HG03571 (cell line): ENCODE data around the gene PADI2.

Source experiments
- ATAC-seq: cut with Tn5 transposase; IDR thresholded peaks from one replicate; pipeline ENCODE4 v1.9.1; 2021; ENCODE audit not compliant: unreplicated experiment

PADI2 gene

DNA sequence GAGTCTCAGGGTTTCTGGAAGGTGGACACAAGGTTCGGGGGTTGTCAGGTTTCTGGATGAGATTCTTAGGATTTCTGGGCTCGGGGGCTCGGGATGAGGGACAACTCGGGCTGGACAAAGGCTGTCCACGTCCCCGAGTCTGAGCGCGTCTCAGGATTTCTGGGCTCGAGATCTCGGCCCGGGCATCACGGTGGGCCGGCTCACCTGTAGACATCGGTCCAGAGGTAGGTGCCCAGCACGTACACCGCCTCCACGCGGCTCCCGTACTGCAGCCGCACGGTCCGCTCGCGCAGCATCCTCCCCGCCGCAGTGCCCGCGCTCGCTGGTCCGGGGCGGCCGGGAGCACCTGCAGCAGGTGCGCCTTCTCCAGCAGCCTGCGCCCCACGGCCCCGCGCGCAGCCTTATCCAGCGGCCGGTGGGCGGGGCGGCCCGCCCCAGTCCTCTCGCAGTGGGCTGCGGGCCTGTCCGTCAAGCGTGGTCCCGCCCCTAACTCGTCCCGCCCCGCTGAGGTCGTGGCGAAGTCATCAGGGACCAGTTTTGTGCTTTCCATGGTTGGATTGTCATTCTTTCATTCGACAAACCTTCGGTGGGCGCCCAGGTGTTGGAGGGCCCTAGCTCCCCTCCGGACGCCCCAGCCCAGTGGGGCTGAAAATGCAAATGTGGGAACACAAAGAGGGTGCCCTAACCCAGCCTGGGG lies at the start of gene PADI2:
PADI2 (minus strand) TSS at position 376 of the 697 bp plus-strand sequence; CDS start at position 296, 80 bp downstream.
- peak; percentile 54 for ATAC-seq

DNA sequence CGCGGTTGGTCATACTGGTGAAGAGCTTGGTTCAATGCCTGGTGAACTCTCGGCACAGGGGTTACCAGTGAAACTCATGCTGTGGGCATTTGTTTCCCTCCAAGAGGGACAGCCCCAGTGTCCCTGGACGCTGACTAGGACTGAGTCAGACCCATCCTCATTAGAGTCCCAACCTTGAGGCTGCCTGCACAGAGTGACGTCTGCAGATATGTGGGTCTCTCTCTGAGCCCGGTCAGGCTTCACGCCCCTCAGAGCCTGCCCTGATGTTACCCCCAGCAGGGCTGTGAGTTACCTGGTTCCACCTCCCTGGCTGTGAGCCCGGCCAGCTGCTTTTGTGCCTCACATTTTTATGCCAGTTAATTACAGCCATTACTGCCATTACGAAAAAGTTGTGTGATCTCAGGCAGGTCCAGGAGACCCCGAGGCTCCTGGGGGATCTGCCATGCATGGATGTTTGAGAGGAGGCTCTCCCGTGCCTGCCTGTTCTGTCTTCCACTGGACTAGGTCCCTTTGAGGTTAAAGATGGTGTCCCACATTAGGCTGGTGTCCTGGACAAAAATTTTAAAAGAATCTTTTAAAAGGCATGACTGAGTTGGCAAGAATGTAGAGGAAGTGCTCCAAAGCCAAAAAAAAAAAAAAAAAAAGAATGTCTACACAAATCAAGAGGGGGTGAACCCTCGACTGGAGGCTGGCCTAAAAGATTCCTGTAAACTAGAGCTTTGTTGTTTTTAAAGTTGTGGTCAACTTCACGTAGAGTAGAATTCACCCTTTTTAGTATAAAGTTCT lies 49.0 kb upstream of the PADI2 start:
- no peak for ATAC-seq

DNA sequence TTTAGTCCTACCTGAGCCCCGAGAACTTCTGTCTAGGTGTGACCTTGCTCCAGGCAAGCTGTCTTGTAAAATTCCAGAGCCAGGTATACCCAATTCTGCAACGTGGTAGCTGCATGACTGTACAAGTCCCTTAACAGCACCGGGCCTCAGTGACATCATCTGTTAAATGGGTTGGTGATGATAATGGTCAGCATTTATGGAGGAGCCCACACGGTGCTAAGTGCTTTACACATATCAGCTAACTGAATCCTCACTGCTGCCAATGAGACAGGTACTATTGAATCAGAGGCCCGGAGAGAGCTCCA lies 48.5 kb upstream of the PADI2 start:
- ATAC-seq = no peak

DNA sequence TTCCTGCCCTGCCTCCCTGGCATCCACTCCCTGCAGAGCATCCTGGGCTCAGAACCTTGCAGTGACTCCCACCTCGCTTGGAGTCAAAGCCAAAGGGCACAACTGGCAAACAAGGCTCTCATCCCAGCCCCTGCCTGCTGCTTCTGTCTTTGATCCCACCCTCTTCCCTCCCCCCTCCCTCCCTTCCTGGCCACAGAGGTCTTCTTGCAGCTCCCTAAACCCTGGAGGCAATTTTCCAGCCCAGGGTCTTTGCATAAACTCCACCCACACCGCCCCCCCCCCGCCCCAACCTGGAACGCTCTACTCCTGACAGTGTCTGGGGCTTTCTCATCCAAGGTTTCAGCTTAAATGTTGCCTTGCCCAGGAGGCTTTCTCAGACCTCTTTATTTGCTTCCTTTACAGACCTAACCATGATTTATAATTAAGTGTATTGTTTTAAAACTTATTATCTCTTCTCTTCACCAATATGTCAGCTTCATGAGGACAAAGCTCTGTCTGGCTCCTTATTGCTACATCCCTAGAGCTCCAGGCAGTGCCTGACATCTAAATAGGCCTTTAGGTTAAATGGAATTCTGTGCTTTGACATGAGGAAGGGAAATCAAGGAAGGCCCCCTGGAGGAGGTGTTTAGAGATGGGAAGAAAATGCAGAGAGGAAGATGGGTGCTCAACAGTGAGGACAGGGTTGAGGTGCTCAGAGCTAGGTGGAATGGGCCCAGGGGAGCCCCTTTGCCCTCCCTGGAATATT lies 48.0 kb upstream of the PADI2 start:
- ATAC-seq = no peak

DNA sequence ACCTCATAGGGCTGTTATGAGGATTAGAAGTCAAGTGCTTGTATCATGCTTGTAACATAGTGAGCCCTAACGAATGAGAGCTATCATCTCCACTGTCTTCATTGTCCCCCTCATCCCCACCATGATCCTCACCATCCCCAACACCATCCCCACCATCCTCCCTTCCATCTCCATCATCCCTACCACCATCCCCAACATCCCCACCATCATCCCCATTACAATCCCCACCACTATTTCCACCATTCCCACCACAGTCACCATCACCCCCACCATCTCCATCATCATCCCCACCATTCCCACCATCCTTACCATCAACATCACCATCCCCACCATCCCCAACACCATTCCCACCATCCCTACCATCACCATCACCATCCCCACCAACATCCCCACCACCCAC lies 46.6 kb upstream of the PADI2 start:
- ATAC-seq = no peak

DNA sequence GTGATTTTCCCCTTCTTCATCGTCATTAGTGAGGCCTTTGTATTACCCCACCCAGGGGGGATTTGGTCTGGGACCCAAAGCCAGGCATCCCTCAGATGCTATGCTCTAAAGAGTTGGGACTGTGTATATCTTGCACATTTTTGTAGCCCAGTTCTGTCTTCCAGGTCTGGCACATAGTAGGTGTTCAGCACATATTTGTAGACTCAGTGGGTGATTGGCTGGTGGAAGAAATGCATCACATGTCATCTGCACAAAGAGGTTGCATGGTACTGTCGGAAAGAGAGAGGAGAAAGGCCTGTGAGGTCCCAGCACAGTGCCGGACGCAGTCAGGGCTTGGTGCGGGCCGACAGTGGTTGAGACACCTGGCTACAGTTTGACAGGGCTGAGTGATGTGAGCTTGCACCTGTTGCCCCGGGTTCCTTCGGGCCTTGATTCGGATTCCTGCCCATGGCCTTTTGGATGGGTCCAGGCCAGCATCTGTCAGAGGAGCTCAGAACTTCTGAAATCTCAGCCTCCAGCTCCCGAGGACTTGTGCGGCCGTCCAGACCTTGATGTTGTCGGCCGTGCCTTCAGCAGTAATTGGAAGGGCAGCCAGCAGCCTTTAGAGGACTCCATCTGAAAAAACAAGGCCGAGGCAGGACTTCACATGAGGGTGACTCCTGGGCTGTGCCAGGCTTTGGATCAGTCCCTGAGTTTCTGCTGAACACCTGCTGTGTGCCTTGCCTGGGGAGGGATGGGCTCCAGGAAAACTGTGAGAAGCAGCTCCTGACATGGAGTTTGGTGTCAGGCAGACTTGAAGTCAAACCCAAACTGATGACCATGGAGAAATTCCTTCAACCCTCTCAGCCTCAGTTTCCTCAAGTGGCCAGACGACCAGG lies 44.8 kb upstream of the PADI2 start:
- no peak for ATAC-seq

DNA sequence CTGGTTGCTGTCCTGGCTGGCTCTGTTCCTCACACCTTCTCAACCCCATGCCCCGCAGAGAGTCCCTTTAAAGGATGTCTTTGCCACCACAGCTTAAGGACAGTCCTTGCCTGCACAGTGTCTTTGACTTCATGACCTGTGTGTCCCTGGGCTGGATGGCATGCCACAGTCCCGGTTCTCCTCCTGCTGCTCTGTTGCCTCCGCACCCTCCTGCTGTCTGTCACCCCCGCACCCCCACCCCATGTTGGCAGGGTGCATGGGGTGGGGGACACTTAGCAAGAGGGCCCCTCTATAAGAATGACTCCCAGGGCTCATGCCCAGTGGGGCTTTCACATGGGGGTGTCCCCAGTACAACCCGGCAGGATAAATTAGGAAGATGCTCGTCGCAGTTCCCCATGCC lies 44.1 kb upstream of the PADI2 start:
- ATAC-seq = no peak

DNA sequence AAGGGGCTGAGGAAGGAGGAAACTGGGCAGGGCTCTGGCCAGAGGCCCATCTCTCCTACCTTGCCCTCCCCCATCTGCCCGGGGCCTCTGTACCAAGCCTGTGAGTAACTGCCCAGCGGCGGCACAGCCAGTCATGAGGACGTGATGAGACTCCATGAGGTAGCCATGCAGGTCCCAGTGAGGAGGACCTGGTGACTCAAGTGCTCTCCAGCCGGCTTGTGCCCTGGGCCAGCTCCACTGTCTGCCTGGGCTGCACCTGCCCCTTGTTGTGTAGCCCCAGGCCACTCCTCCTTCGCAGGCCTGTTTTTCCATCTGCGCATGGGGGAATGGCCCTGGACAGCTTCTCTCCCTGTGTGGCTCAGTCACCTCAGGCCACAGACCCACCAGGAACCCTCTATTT lies 43.7 kb upstream of the PADI2 start:
- no peak for ATAC-seq

DNA sequence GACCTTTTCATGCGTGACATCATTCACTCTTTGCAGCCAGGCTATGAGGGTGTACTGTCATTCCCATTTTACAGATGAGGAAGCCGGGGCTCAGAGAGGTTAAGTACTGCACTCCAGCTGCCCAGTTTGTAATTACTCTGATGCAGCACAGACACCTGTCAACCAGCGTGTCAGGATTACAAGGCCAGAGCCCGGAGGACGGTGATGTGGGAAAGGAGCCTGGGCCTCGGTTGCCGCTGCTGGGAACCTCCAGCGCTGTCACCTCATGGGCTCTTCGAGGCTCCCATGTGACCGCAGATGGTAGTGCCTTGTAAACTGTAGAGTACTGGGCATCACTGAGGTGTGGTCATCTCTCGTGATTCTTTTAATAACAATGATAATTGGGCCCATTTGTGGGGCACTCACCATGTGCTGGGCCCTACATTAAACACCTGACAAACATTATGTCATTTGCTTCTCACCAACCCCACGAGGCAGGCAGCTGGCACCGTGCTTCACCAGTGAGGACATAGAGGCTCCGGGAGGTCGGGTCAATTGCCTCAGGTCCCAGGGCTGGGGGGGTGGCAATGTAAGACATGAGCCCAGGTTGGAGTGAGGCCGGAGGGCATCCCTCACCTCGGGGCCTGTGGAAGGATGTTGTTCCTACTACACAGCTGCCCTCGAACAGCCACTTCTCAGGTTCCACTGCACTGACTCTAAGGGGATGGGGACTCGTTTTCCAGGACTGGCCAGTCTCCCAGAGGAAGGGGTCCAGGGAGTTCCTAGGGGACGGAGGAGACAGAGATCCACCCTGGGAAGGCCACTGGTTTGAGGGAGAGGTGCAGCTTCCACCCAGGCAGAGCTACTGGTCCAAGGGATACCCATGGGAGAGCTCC lies 42.9 kb upstream of the PADI2 start:
- ATAC-seq = no peak

DNA sequence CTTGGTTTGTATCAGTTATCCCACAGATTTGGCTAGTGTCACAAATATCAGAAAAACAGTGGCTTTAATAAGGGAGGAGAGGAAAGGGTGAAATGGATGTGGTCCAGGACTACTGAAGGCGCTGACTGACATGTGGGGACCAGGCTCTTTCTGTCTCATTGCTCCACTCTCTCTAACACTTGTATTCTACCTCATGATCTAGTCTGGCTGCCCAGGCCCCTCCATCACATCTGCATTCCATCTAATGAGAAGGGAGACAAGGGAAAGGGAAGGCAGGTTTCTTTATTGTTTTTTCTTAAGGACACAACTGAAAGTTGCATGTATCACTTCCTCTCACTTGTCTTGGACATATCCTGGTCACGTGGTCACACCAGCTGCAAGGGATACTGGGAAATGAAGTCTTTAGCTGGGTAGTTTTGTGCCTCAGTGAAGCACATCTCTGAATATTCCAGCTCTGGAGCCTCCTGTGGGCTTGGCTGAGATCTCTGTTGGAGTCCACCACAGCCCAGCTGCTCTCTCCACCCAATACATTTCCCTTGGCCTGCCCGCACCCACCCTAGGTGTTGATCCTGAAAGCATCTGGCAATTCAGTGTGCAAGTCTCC lies 42.0 kb upstream of the PADI2 start:
- ATAC-seq = no peak

DNA sequence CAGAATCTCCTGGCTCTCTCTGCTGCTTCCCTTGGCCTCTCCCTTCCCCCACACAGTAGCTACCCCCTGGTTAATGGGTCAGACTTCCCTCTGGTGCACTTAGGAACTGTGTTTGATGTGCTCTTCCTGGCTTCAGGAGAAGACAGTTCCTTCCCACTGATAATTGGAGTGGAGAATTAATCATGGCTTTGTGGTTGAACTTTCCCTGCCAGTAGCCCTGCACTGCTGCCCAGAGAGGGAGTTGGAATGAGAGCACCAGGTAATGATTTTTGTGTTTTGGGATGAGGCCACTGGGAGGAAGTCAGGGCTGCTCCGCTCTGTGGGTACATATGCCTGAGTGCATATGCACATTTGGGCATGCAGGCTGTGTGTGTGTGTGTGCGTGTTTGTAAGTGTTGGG lies 39.7 kb upstream of the PADI2 start:
- ATAC-seq = no peak

DNA sequence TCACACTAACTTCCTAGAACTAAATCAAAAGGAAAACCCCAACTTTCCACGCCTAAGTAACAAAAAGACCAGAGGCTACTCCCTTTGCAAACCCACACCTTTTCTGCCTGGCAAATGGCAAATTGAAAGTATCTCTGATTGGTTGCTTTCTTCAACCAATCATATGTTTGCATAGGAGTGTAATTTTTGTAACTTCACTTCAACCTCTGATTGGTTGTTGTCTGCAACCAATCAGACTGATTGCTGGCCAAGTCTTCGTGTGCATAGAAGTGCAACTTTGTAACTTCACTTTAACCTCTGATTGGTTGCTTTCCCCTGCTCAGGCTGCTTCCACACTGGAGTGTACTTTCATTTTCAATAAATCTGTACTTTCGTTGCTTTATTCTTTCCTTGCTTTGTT lies 36.9 kb upstream of the PADI2 start:
- ATAC-seq = no peak

DNA sequence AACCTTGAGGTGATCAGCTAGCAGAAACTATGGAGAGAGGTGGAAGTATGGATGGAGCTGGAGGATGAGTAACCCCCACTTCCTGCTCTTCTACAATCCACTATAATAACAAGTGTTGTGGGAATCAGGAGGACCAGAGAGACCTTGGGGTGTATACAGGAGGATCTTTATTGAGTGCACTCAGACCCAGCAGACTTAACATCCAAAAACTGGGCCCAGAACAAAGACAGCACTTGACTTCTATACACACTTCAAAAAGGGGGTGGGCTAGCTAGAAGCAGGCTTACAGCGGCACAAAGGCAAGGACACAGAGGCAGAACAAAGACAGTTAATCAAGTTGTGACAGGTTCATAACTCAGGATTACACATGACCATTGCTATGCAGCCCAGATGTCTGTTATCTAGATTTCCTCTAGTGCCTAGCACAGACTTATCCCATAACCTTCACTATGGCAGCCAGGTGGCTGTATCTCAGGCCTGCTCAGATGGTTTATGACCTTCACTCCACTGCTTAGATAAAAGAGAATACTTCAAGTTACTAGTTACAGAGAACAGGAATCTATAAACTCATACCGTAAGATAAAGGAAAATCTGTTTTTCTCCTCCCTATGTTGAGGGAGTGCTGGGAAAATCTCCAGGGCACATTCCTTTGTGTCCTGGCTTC lies 36.1 kb upstream of the PADI2 start:
- ATAC-seq = no peak

DNA sequence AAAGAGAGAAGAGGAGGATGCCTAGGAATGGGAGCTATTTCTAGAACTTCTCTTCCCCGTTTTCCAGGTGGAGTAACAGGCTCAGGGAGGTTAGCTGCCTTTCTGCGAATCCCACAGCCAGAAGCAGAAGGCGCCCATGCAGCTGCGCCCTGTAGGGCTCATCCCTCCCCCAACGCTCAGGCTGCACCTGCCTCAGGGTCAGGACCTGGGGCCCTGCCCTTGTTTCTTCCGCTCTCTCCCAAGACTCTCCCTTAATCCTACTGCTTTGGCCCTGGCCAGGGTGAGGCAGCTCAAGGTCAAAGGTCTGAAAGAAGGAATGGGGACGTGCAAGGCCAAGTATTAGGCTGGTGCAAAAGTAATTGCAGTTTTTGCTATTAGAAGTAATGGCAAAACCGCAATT lies 30.5 kb upstream of the PADI2 start:
- no peak for ATAC-seq

DNA sequence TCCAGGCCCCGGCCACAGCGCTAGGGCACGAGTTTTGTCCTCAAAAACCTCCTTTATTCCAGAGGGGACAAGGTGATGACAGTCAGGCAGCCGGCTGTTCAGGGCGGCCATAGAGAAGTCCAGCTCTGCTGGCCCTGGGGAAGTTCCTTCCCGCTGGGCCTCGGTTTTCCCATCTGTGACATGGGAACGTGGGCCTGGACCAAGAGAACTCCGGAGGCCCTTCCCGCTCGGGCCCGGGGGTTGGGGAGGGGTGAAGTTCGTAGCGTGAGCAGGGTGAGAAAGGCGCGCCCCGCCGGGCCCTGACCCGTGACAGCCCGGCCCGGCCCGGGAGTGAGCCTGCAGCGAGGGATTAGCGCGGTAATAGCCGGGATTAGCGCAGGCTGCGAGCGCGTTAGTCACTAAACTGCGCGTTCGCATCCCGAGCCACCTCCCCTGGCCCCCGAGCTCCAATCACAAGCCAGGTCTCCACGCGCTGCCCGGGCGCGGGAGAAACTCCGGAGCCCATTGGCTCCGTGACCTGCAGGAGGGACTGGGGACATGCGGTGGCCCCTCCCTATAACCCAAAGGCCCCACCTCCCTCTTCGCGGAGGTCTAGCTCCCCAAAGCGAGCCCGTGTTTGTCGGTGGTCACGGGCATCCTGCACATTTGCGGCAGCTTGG lies 29.8 kb upstream of the PADI2 start:
- ATAC-seq = no peak

DNA sequence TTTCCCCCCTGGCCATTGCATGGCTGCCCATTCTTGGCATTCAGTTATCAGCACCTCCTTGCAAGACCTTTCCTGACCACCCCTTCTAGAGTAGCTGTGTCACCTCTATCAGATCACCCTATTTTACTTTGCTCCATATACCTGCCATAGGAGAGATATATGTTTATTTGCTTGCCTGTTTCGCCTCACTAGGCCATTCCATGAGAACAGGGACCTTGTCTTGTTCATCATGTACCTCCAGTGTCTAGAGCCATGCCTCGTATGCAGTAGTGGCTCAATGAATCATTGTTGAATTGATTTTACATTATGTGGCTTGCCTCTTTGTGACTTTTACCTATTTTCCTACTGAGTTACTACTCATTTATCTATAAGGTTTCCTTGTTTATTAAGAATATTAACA lies 26.4 kb upstream of the PADI2 start:
- ATAC-seq = no peak

DNA sequence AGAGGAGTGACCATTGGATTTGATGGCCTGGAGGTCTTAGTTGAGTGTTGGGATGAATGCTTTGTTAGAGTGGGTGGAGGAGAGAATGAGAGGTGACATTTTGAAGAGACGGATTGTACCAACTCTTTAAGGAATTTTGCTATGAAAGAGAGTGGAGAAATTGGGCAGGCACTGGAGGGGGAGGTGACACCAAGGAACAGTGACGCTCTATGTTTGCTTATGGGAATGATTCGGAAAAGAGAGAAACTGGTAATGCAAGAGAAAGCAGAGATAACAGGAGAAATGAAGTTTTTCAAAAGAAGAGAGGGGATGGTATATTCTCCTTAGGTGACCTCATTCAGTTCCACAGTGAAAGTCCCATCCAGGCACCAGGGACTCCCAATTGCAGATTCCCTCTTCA lies 24.5 kb upstream of the PADI2 start:
- no peak for ATAC-seq

DNA sequence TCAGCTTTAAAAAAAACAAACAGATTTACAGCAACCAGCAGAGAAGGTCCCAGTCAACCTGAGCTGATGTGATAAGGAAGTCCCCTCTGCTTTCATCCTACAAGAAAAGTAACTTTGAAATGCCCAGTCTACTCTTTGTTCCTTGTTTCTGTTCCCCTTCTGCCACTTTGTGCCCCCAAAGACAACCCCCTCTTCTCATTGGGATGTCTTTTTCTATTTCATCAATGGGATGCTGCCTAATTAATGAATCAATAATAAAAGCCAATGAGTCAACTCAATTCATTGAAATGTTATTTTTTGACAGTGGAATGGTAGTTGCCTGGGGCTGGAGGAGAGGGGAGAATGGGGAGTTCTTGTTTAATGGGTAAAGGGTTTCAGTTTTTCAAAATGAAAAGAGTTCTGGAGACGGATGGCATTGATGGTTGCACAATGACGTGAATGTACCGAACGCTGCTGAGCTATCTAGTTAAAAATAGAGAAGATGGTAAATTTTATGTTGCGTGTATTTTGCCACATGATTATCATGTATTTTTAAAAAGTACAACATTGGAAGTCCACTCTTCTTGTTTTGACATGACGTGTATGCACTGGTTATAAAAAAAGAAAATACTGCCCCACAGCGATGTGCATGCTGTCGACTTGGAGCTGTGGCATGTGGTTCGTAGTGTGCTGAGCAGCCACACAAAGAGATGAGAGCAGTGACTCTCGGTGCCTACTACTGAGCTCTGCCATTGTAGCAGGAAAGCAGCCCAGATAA lies 22.4 kb upstream of the PADI2 start:
- no peak for ATAC-seq
